HepG2 (cell line): Measurements from ENCODE around the gene STUM. TPM values are rescaled to one million over a fixed set of nuclear protein-coding genes. Genes with fewer than 3 reads are reported as not detected.
A peak's percentile ranks its signal among the peaks of the same experiment; 100 is the strongest.

ENCODE experiments used
- ATAC-seq: fragments of 200-7000 bp; cut with Tn5 transposase; 3 replicates; pipeline ENCODE4 v1.9.1; 2020; ENCODE audit warnings: mild to moderate bottlenecking, moderate library complexity
- BruUV-seq: library from RNA; stranded (reverse); fragments of 400-500 nt; replicated peaks from 2 replicates; lab custom pipeline; 2021; lab: Mats Ljungman, UMichigan
- CTCF ChIA-PET: fragments of 300-600 bp; formaldehyde crosslinking; extraction: SDS; loops from one replicate; lab custom pipeline; 2021; ENCODE audit warnings: low total read pairs, inconsistent platforms, low intra/inter-chr PET ratio; lab: Yijun Ruan, JAX
- POLR2A ChIA-PET: fragments of 350-600 bp; sonication (Branson Sonifier 250); formaldehyde crosslinking; loops from one replicate; lab custom pipeline; 2020; ENCODE audit warnings: antibody characterized with exemption, inconsistent platforms; lab: Yijun Ruan, JAX
- DNase-seq: peaks from one replicate; pipeline ENCODE4 v3.0.0-alpha.2; 2015; ENCODE audit warnings: low spot score
- FAIRE-seq: peaks from 3 replicates; lab custom pipeline; 2011; peaks lifted over from hg19 to GRCh38; lab: Jason Lieb, UNC
- H2AFZ ChIP-seq: one replicate; pipeline ENCODE4 v1.6.1; 2011; ENCODE audit warnings: low read length, inconsistent platforms
- H3K27ac ChIP-seq: fragments of 300-600 bp; 3 replicates; pipeline ENCODE4 v1.8.0; 2011; ENCODE audit warnings: mixed run types, mild to moderate bottlenecking, mixed read lengths, low read length, inconsistent platforms; ENCODE audit not compliant: insufficient read depth; ENCODE audit errors: extremely low read length
- H3K27me3 ChIP-seq, 2 experiments: fragments of 200-600 bp in 1 of 2; 2 replicates in 1 of 2; 3 replicates in 1 of 2; pipeline versions ENCODE4 v1.6.0 to v1.8.0; 2011; ENCODE audit warnings: low read length in 2 of 2, mild to moderate bottlenecking in 2 of 2, moderate library complexity in 2 of 2, inconsistent platforms in 1 of 2; ENCODE audit not compliant: insufficient read depth in 2 of 2, control insufficient read depth in 1 of 2
- H3K36me3 ChIP-seq, 2 experiments: fragments of 200-600 bp in 1 of 2; replicated peaks in 1 of 2; 2 replicates in 1 of 2; 3 replicates in 1 of 2; pipeline versions ENCODE4 v1.5.1 to v1.8.0; 2011; ENCODE audit warnings: low read length in 2 of 2, inconsistent platforms in 1 of 2; ENCODE audit not compliant: insufficient read depth in 2 of 2, control insufficient read depth in 1 of 2
- H3K4me1 ChIP-seq: 2 replicates; pipeline ENCODE4 v1.5.1; 2012; ENCODE audit warnings: low read length, inconsistent platforms; ENCODE audit not compliant: insufficient read depth
- H3K4me2 ChIP-seq: 2 replicates; pipeline ENCODE4 v1.6.0; 2011; ENCODE audit warnings: low read depth, low read length, inconsistent platforms
- H3K4me3 ChIP-seq, 3 experiments: fragments of 200-600 bp in 1 of 3; sonication (generic), shearing (Covaris generic) in 1 of 3; replicated peaks in 1 of 3; 2 replicates each; pipeline ENCODE4 v1.5.1; 2011 to 2016; ENCODE audit warnings: low read length in 3 of 3, inconsistent platforms in 2 of 3, low read depth in 2 of 3, mild to moderate bottlenecking in 2 of 3, control low read depth in 1 of 3, mixed read lengths in 1 of 3; ENCODE audit not compliant: insufficient read depth in 1 of 3
- H3K79me2 ChIP-seq: one replicate; pipeline ENCODE4 v1.6.1; 2011; ENCODE audit warnings: low read length, inconsistent platforms; ENCODE audit not compliant: insufficient read depth
- H3K9ac ChIP-seq: 2 replicates; pipeline ENCODE4 v1.6.0; 2011; ENCODE audit warnings: mild to moderate bottlenecking, low read depth, low read length, inconsistent platforms; ENCODE audit not compliant: insufficient read depth
- H3K9me3 ChIP-seq: 2 replicates; pipeline ENCODE4 v1.5.1; 2012; ENCODE audit warnings: mild to moderate bottlenecking, low read length
- H4K20me1 ChIP-seq: 2 replicates; pipeline ENCODE4 v1.6.0; 2011; ENCODE audit warnings: inconsistent platforms, mild to moderate bottlenecking, low read length, moderate library complexity; ENCODE audit not compliant: insufficient read depth
- ASH2L ChIP-seq: fragments of 300-600, 200-600 bp; sonication (generic); IDR thresholded peaks from 2 replicates; pipeline ENCODE4 v1.7.0; 2017; ENCODE audit warnings: low read depth, mild to moderate bottlenecking, moderate library complexity, mixed read lengths, low read length; ENCODE audit not compliant: insufficient read length
- SAP130 ChIP-seq: IDR thresholded peaks from 2 replicates; pipeline ENCODE4 v1.6.1; 2016; ENCODE audit warnings: low read depth
- ZMYM3 ChIP-seq: sonication (generic); formaldehyde crosslinking; IDR thresholded peaks from 2 replicates; pipeline ENCODE4 v1.5.1; 2020; ENCODE audit warnings: mild to moderate bottlenecking, missing genetic modification reagents
- ZNF616 ChIP-seq: sonication (generic); formaldehyde crosslinking; IDR thresholded peaks from 2 replicates; pipeline ENCODE4 v1.5.0; 2020; ENCODE audit warnings: low read depth, mild to moderate bottlenecking, missing genetic modification reagents
- ZNF768 ChIP-seq: sonication (generic); formaldehyde crosslinking; IDR thresholded peaks from 2 replicates; pipeline ENCODE4 v1.4.0; 2020; ENCODE audit warnings: missing genetic modification reagents
- WGBS: methylation state at CpG from one replicate; pipeline ENCODE4 v1.1.6; 2017; ENCODE audit warnings: low lambda C conversion rate; 5-methylcytosine and 5-hydroxymethylcytosine counted together
- in situ Hi-C: cut with HindIII; loops from 2 replicates; pipeline ENCODE4 v1.10.0; 2017; ENCODE audit warnings: low pct_unique_long_range_greater_than_20kb; ENCODE audit not compliant: extremely low pct_ligation_motif_present
- intact Hi-C: fragments of 100-400 bp; cut with micrococcal nuclease; formaldehyde crosslinking; loops from one replicate; pipeline ENCODE4 v1.10.0; 2022; ENCODE audit not compliant: unreplicated experiment
- polyA plus RNA-seq, 8 experiments: library from polyadenylated mRNA; depleted of rRNA in 3 of 8; stranded (reverse) in 7 of 8; unstranded in 1 of 8; fragments of >200 nt; fragmentation: Illumina TruSeq in 4 of 8; extraction: Trizol in 4 of 8; gene quantifications; 2 replicates each; pipeline versions ENCODE4 v1.2.1 to v1.2.3, GENCODE V29; 2011 to 2016; ENCODE audit warnings: low read depth in 4 of 8, missing spikeins in 1 of 8, mixed read lengths in 1 of 8; ENCODE audit not compliant: insufficient read depth in 1 of 8
- total RNA-seq, 5 experiments: library from RNA; depleted of rRNA; stranded (reverse); fragments of >200 nt; fragmentation: Illumina TruSeq; extraction: Trizol; gene quantifications; 2 replicates each; pipeline ENCODE4 v1.2.3, GENCODE V29; 2016; ENCODE audit warnings: low read depth in 1 of 5
- TF ChIP-seq, protein P1 (sequence below): sonication (generic); formaldehyde crosslinking; IDR thresholded peaks from 2 replicates; pipeline ENCODE4 v1.4.0; 2020; ENCODE audit warnings: missing genetic modification reagents

Gene STUM
- total and polyA plus RNA-seq, 2 of the 13 experiments (the other 11 are each of a cell fraction or from before 2014, with no cell fraction given): not detected

DNA sequence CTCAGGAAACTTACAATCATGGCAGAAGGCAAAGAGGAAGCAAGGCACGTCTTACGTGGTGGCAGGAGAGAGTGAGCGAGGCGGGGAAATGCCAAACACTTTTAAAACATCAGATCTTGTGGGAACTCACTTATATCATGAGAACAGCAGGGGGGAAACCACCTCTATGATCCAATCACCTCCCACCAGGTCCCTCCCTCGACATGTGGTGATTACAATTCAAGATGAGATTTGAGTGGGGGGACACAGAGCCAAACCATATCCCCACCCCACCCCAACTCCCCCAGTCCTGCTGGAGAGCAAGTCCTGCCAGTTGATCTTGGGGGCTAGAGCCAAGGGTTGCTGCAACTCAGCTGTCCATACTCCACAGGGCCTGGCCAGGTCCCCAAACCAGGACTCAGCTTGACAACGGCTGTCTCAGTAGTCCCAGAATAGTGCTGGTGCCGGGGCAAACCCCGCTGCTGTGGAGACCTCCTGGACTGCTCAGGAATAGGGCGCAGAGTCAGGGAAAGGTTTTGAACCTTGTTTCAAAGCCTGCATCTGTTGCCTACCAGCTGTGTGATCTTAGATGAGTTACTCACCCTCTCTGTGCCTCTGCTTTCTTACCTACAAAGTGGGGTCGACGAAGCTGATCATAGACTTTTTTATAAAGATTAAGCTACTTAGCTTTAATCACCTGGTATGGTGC lies 79.5 kb downstream of the STUM start:
- intact Hi-C loops: no loop called here
- no peak for FAIRE-seq
- no peak for TF ChIP-seq SAP130
- TF ChIP-seq ZNF768 (CRISPR knock-in tag): peak; percentile 63
- no TSS peak for BruUV-seq
- WGBS: 67% methylated on average over 11 of the region's 11 CpGs
- ChIA-PET POLR2A (no interaction called here), CTCF (no interaction called here)
- H3K4me3 ChIP-seq: no peak overlapping the region
- DNase-seq: no peak
- H3K36me3 ChIP-seq: no peaks in the 10 kb centered on the region
- no peaks in the 10 kb centered on the region for H4K20me1 ChIP-seq
- H3K9ac ChIP-seq: no peak overlapping the region
- H3K9me3 ChIP-seq: no peaks in the 10 kb centered on the region
- in situ Hi-C loops: no loop called here
- H3K4me2 ChIP-seq: no peak overlapping the region
- ATAC-seq: no peak
- peaks cover 11% of the 10 kb centered on the region for H3K4me1 ChIP-seq
- no peaks in the 10 kb centered on the region for H3K79me2 ChIP-seq
- H2AFZ ChIP-seq: no peak overlapping the region
- no peak overlapping the region for H3K27ac ChIP-seq
- H3K27me3 ChIP-seq: peaks cover 0 to 25% of the 10 kb centered on the region in 2 experiments; a peak in 3 of 5 replicates

DNA sequence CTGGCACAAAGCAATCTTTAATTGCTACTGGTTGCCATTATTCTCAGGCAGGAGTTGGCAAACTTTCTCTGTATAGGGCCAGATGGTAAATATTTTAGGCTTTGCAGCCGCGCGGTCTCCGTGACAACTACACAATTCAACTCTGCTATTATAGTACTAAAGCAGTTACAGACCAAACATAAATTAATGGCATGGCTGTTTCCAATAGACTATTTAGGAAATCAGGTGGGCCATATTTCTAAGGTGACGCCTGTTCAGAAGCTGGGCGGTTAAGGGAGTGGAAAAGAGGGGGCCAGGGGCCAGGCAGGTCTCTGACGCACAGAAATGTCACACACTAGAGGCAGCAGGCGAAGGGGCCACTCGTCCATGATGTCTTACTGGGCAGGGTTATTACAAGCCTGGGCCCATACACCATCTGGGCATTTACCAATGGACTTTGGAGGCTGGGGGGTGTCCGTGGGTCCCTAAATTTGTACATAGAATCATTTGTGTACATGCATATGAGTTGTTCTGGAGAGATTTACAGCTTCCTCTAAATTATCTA lies 80.1 kb downstream of the STUM start:
- H4K20me1 ChIP-seq: no peaks in the 10 kb centered on the region
- DNase-seq (no peak), ATAC-seq (no peak), FAIRE-seq (no peak)
- intact Hi-C loops (no loop called here), in situ Hi-C loops (no loop called here)
- no peaks in the 10 kb centered on the region for H3K9me3 ChIP-seq
- ChIA-PET POLR2A (no interaction called here), CTCF (no interaction called here)
- H3K27me3 ChIP-seq: peaks cover 0 to 31% of the 10 kb centered on the region in 2 experiments; a peak in 4 of 5 replicates
- no peak overlapping the region for H3K4me2 ChIP-seq
- H2AFZ ChIP-seq: no peak overlapping the region
- no TSS peak for BruUV-seq
- H3K27ac ChIP-seq: no peak overlapping the region
- no peak overlapping the region for H3K4me3 ChIP-seq
- TF ChIP-seq, protein P1, sequence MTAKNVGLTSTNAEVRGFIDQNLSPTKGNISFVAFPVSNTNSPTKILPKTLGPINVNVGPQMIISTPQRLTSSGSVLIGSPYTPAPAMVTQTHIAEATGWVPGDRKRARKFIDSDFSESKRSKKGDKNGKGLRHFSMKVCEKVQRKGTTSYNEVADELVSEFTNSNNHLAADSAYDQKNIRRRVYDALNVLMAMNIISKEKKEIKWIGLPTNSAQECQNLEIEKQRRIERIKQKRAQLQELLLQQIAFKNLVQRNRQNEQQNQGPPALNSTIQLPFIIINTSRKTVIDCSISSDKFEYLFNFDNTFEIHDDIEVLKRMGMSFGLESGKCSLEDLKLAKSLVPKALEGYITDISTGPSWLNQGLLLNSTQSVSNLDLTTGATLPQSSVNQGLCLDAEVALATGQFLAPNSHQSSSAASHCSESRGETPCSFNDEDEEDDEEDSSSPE: no peak
- TF ChIP-seq ZMYM3 (CRISPR knock-in tag) (no peak), ASH2L (no peak), ZNF616 (CRISPR knock-in tag) (no peak)
- no peaks in the 10 kb centered on the region for H3K79me2 ChIP-seq
- H3K4me1 ChIP-seq: peaks cover 11% of the 10 kb centered on the region
- WGBS: 58% methylated on average over 10 of the region's 10 CpGs
- H3K36me3 ChIP-seq: no peaks in the 10 kb centered on the region
- H3K9ac ChIP-seq: no peak overlapping the region
